Measurements from ENCODE around the gene HSDL1.

- TF ChIP-seq, protein P1, sequence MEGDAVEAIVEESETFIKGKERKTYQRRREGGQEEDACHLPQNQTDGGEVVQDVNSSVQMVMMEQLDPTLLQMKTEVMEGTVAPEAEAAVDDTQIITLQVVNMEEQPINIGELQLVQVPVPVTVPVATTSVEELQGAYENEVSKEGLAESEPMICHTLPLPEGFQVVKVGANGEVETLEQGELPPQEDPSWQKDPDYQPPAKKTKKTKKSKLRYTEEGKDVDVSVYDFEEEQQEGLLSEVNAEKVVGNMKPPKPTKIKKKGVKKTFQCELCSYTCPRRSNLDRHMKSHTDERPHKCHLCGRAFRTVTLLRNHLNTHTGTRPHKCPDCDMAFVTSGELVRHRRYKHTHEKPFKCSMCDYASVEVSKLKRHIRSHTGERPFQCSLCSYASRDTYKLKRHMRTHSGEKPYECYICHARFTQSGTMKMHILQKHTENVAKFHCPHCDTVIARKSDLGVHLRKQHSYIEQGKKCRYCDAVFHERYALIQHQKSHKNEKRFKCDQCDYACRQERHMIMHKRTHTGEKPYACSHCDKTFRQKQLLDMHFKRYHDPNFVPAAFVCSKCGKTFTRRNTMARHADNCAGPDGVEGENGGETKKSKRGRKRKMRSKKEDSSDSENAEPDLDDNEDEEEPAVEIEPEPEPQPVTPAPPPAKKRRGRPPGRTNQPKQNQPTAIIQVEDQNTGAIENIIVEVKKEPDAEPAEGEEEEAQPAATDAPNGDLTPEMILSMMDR (conservative IDR thresholded peaks at IDR 0.05 in 1 of 2, IDR thresholded peaks at IDR 0.05 in 1 of 2; ENCODE audit: low read depth in 1 of 2, low read length in 2 of 2) = no peak
- TF ChIP-seq EZH2 (IDR thresholded peaks at IDR 0.05; ENCODE audit: low read length, missing control alignments) = no peak
Observed at GRCh38 chr16:84093879-84094270, 51.1 kb downstream of the HSDL1 start.

Data from fibroblast of lung (primary cell).